SK-N-SH treated with all-trans-retinoic acid at 6 μM for 48 hours (cell line): ENCODE results near the gene PPP1R7.

Experiments
- CREB5 ChIP-seq: fragments of 250-450 bp; sonication (Bioruptor Pico); IDR thresholded peaks from 2 replicates; pipeline ENCODE4 v1.5.1; 2020; ENCODE audit warnings: low read depth, mild to moderate bottlenecking, moderate library complexity
- CSDC2 ChIP-seq: fragments of 250-450 bp; sonication (Bioruptor Pico); IDR thresholded peaks from 2 replicates; pipeline ENCODE4 v1.5.0; 2020; ENCODE audit warnings: mild to moderate bottlenecking, moderate library complexity
- ISL1 ChIP-seq: fragments of 250-450 bp; sonication (Bioruptor Pico); IDR thresholded peaks from 2 replicates; pipeline ENCODE4 v2.1.2; 2022; ENCODE audit warnings: mild to moderate bottlenecking, moderate library complexity
- PATZ1 ChIP-seq: fragments of 250-450 bp; sonication (Bioruptor Pico); IDR thresholded peaks from 2 replicates; pipeline ENCODE4 v1.8.0; 2020; ENCODE audit warnings: mild to moderate bottlenecking, moderate library complexity, borderline replicate concordance
- POU6F1 ChIP-seq: fragments of 250-450 bp; sonication (Bioruptor Pico); IDR thresholded peaks from 2 replicates; pipeline ENCODE4 v1.8.0; 2021; ENCODE audit warnings: low read depth, mild to moderate bottlenecking, moderate library complexity, borderline replicate concordance
- SNAI2 ChIP-seq: fragments of 250-450 bp; sonication (Bioruptor Pico); IDR thresholded peaks from 2 replicates; pipeline ENCODE4 v1.5.0; 2020; ENCODE audit warnings: mild to moderate bottlenecking, moderate library complexity
- TCF4 ChIP-seq: fragments of 250-450 bp; sonication (Bioruptor Pico); IDR thresholded peaks from 2 replicates; pipeline ENCODE4 v1.8.0; 2021; ENCODE audit warnings: mild to moderate bottlenecking, moderate library complexity, borderline replicate concordance
- TSHZ2 ChIP-seq: fragments of 250-450 bp; sonication (Bioruptor Pico); IDR thresholded peaks from 2 replicates; pipeline ENCODE4 v1.5.0; 2020; ENCODE audit warnings: mild to moderate bottlenecking, moderate library complexity
- ZFP3 ChIP-seq: fragments of 250-450 bp; sonication (Bioruptor Pico); IDR thresholded peaks from 2 replicates; pipeline ENCODE4 v1.5.0; 2020; ENCODE audit warnings: mild to moderate bottlenecking, moderate library complexity
- ZNF70 ChIP-seq: fragments of 450-650 bp; formaldehyde crosslinking; IDR thresholded peaks from 2 replicates; pipeline ENCODE4 v1.5.0; 2020; ENCODE audit warnings: mild to moderate bottlenecking, moderate library complexity

- TF ChIP-seq CREB5 (CRISPR knock-in tag) (no peak), ISL1 (CRISPR knock-in tag) (no peak), ZFP3 (no peak), POU6F1 (CRISPR knock-in tag) (no peak), TSHZ2 (no peak), ZNF70 (CRISPR knock-in tag) (no peak), SNAI2 (CRISPR knock-in tag) (no peak), PATZ1 (CRISPR knock-in tag) (no peak), CSDC2 (no peak), TCF4 (no peak)
These were observed 37.0 kb downstream of the PPP1R7 start for GRCh38 chr2:241187101-241187917.
